Kidney epithelial cell (primary cell): ENCODE data around the gene ANKRD33B. TPM values are rescaled to one million over a fixed set of nuclear protein-coding genes. Genes with fewer than 3 reads are reported as not detected.

Source experiments
- DNase-seq: peaks from one replicate; pipeline ENCODE4 v3.0.0-alpha.2; 2010; ENCODE audit warnings: low read depth
- H3K27me3 ChIP-seq: 2 replicates; pipeline ENCODE4 v1.6.0; 2011; ENCODE audit warnings: low read length; ENCODE audit not compliant: control insufficient read depth, insufficient read depth
- H3K36me3 ChIP-seq: 2 replicates; pipeline ENCODE4 v1.5.1; 2011; ENCODE audit warnings: low read length; ENCODE audit not compliant: control insufficient read depth, insufficient read depth
- H3K4me3 ChIP-seq: 2 replicates; pipeline ENCODE4 v1.5.1; 2011; ENCODE audit warnings: low read depth, mild to moderate bottlenecking, control low read depth, low read length
- CTCF ChIP-seq: IDR thresholded peaks from 2 replicates; pipeline ENCODE4 v1.5.1; 2011; ENCODE audit warnings: mild to moderate bottlenecking, moderate library complexity, low read length, control low read depth, inconsistent platforms; ENCODE audit not compliant: insufficient read depth, poor library complexity, severe bottlenecking
- total RNA-seq: library from RNA; depleted of rRNA; stranded (reverse); fragments of >200 nt; gene quantifications from 2 replicates; pipeline ENCODE4 v1.2.3, GENCODE V29; 2015

ANKRD33B gene
- total RNA-seq, 1 donor from 2014 or later = 5.0 TPM

- no peak for DNase-seq
- TF ChIP-seq CTCF = no peak
- Histone ChIP-seq H3K4me3 (no peak overlapping the region), H3K27me3 (peaks cover 3% of the 10 kb centered on the region), H3K36me3 (peaks cover 3% of the 10 kb centered on the region)
Measured at GRCh38 chr5:10675177-10675700, 111.4 kb downstream of the ANKRD33B start.

GRCh38 chr5:10676224-10676623, 112.4 kb downstream of the ANKRD33B start:
- Histone ChIP-seq H3K4me3 (no peak overlapping the region), H3K27me3 (peaks cover 3% of the 10 kb centered on the region), H3K36me3 (peaks cover 3% of the 10 kb centered on the region)
- no peak for DNase-seq
- TF ChIP-seq CTCF = no peak

- Histone ChIP-seq H3K27me3 (peaks cover 3% of the 10 kb centered on the region), H3K36me3 (peaks cover 3% of the 10 kb centered on the region), H3K4me3 (no peak overlapping the region)
- no peak for DNase-seq
- no peak for TF ChIP-seq CTCF
Measured at GRCh38 chr5:10676946-10677345, 113.1 kb downstream of the ANKRD33B start.

- DNase-seq = no peak
- Histone ChIP-seq H3K4me3 (no peak overlapping the region), H3K27me3 (peaks cover 3% of the 10 kb centered on the region), H3K36me3 (peaks cover 3% of the 10 kb centered on the region)
- no peak for TF ChIP-seq CTCF
Measured at GRCh38 chr5:10677533-10677932, 113.7 kb downstream of the ANKRD33B start.

DNA sequence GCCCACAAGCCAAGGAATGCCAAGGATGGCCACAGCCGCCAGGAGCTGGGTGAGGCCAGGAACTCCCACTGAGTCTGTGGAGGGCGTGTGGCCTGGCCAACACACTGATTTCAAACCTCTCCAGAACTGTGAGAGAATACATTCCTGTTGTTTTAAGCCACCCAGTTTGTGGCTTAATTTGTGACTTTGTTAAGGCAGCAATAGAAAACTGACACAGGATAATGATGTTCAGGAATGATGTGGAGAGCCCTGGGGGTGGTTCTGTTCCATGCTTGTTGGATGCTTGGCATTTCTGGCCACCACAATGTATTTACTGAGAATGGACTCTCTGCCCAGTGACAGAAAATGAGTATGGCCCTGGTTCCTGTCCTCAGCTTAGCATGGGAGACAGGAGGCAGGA, 114.4 kb downstream of the ANKRD33B start:
- H3K36me3 ChIP-seq = peaks cover 5% of the 10 kb centered on the region
- H3K27me3 ChIP-seq = peaks cover 3% of the 10 kb centered on the region
- no peak overlapping the region for H3K4me3 ChIP-seq
- no peak for DNase-seq
- no peak for TF ChIP-seq CTCF

DNA sequence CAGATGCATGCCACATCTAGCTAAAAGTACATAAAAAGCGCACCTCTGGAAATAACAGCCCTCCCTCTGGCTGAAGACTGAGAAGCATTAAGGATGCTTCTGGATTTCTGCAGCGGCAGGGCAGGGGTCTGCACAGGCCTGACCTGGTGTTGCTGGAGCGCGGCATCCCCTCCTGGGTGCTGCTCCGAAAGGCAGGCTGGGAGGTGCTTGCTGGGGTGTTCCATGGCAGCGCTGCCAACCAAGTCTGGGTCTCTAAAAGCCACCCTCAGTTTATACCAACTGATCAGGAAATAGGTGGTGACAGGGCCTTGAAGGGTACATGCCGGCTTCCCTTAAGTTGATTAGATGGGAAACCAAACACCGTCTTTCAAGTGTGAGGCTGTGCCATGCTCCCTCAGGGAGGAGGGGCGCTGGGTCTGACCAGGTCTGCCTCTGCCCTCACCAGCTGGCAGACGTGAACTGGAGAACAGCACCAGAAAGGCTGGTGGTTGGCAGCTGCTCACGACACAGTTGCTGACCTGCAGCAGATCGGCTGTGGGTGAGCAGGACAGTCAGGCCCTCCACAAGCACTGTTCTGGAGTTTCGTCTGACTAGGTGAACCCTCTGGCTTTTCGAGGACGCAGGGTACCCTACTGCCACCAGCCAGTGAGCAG, 115.6 kb downstream of the ANKRD33B start:
- DNase-seq = no peak
- Histone ChIP-seq H3K36me3 (peaks cover 6% of the 10 kb centered on the region), H3K27me3 (peaks cover 3% of the 10 kb centered on the region), H3K4me3 (no peak overlapping the region)
- TF ChIP-seq CTCF = no peak
